ENCODE measurements around the gene RASD2.

GRCh38 chr22:35601743-35602615 lies 61.3 kb downstream of the RASD2 start:
- TF ChIP-seq, protein P1, sequence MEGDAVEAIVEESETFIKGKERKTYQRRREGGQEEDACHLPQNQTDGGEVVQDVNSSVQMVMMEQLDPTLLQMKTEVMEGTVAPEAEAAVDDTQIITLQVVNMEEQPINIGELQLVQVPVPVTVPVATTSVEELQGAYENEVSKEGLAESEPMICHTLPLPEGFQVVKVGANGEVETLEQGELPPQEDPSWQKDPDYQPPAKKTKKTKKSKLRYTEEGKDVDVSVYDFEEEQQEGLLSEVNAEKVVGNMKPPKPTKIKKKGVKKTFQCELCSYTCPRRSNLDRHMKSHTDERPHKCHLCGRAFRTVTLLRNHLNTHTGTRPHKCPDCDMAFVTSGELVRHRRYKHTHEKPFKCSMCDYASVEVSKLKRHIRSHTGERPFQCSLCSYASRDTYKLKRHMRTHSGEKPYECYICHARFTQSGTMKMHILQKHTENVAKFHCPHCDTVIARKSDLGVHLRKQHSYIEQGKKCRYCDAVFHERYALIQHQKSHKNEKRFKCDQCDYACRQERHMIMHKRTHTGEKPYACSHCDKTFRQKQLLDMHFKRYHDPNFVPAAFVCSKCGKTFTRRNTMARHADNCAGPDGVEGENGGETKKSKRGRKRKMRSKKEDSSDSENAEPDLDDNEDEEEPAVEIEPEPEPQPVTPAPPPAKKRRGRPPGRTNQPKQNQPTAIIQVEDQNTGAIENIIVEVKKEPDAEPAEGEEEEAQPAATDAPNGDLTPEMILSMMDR (IDR thresholded peaks at IDR 0.05; ENCODE audit: insufficient read depth, low read depth, low read length), result no peak
- TF ChIP-seq EZH2 (IDR thresholded peaks at IDR 0.05; ENCODE audit: insufficient read depth, low read length), result no peak

All from astrocyte (in vitro differentiated cells and primary cell).